GM21390 (cell line): ENCODE data around the gene CAVIN1.
A peak's percentile ranks its signal among the peaks of the same experiment; 100 is the strongest.
"Not testable (repeated sequence)": the region's sequence is repeated elsewhere in the genome, so short reads cannot be mapped to it uniquely, and the experiment has no call there.

Experiments
- ATAC-seq: cut with Tn5 transposase; IDR thresholded peaks from one replicate; pipeline ENCODE4 v1.9.1; 2021; ENCODE audit not compliant: unreplicated experiment

The CAVIN1 gene

GRCh38 chr17:42405963-42406495 lies 17.0 kb downstream of the CAVIN1 start:
- ATAC-seq = no peak

DNA sequence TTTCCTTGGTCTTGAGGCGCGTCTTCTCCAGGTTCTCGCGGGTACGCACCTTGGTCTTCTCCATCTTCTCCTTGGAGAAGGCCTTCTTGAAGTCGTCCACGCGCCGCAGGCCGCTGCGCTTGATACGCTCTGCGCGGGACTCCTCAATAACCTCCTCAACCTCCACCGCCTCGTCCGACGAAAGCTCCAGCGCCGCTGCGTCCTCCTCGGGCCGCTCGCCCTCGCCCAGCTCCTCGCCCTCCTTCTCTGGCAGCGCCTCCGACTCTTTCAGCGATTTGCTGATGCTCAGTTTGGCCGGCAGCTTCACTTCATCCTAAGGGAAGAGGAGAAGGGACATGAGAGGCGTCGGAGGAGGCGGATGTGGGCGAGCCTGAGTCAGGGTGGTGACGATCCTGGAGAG lies 18.0 kb downstream of the CAVIN1 start:
- no peak for ATAC-seq

DNA sequence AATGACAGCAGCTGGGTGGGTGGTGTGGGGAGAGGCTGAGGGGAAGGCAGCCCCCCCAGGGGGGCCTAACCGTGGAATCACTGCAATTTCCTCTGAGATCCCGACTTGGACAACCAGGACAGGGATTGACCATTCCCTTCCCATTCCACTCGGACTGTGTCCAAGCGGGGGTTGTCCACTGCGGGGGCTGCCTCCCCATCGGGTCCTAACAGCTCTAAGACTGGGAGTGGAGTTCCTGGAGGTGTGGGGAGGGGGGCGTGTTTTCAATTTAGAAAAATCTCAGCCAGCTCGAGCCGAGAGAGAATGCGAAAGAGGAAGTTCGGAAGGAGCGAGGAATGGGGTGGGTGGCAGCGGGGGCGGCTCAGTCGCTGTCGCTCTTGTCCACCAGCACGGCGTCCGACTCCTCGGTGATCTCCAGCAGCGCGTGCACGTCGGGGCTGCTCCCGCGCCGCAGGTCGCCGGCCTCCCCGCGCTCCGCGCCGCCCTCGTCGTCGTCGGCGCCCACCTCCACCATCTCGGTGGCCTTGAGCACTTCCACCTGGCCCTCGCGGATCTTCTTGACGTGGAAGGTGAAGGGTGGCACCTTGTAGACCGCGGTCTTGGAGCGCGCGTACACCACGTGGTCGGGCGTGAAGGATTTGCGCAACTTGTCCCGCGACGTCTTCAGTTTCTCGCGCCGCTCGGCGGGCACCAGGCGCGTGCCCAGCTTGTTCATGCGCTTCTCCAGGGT lies 18.6 kb downstream of the CAVIN1 start:
- no peak for ATAC-seq

GRCh38 chr17:42403150-42403549 lies 19.9 kb downstream of the CAVIN1 start:
- ATAC-seq = no peak

DNA sequence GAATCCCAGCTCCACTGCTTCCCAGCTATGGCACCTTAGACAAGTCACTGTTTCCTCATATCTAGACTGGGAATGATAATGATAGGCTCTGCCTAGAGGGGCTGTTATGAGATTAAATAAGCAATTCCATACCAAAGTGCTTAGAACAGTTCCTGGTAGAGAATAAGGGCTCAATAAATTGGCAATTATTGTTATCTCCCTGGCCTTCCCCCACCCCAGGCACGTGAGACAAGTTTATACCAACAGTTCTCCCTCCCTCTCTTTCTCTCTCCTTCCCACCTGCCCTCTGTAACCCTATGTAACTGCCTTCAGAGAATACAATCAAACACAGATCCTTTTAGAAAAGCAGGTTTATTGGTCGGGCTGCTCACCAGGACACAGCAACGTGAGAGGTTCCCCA lies 20.9 kb downstream of the CAVIN1 start:
- ATAC-seq = no peak

DNA sequence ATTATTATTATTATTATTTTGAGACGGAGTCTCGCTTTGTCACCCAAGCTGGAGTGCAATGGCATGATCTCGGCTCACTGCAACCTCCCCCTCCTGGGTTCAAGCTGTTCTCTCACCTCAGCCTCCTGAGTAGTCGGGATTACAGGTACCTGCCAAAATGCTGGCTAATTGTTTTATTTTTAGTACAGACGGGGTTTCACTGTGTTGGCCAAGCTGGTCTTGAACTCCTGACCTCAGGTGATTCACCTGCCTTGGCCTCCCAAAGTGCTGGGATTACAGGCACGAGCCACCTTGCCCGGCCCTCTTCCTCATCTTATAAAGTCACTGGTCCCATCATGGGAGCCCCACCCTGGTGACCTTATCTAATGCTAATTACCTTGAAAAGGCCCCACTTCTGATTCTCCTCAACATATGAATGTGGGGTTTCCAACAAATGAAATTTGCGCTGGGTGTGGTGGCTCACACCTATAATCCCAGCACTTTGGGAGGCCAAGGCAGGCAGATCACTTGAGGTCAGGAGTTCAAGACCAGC lies 22.1 kb downstream of the CAVIN1 start:
- ATAC-seq = not testable (repeated sequence)

GRCh38 chr17:42399948-42400843 lies 22.9 kb downstream of the CAVIN1 start:
- ATAC-seq = no peak

GRCh38 chr17:42399121-42399520 lies 23.9 kb downstream of the CAVIN1 start:
- no peak for ATAC-seq

DNA sequence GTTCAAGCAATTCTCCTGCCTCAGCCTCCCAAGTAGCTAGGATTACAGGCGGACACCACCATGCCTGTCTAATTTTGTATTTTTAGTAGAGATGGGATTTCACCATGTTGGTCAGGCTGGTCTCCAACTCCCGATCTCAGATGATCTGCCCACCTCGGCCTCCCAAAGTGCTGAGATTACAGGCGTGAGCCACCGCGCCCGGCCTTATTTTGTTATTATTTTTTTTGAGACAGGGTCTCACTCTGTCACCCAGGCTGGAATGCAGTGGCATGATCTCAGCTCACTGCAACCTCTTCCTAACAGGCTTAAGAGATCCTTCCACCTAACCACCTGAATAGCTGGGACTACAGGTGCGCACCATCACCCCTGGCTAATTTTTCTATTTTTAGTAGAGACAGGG lies 27.5 kb downstream of the CAVIN1 start:
- not testable (repeated sequence) for ATAC-seq

DNA sequence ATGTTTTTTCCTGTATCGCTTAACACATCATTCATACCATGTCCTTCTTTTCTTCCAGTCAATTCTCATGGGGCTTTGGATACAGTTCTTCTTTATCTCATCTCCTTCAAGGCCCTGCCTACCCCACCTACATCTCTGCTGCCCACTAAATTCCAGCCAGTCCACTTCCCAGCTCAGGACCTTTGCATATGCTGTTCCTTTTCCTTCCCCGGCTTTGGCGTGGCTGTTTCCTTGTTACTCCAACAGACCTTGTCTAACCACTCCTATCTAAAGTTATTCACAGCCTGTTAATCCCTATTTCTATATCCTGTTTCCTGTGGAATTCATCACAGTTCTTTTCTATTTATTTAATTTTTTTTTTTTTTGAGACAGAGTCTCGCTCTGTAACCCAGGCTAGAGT lies 28.2 kb downstream of the CAVIN1 start:
- no peak for ATAC-seq

DNA sequence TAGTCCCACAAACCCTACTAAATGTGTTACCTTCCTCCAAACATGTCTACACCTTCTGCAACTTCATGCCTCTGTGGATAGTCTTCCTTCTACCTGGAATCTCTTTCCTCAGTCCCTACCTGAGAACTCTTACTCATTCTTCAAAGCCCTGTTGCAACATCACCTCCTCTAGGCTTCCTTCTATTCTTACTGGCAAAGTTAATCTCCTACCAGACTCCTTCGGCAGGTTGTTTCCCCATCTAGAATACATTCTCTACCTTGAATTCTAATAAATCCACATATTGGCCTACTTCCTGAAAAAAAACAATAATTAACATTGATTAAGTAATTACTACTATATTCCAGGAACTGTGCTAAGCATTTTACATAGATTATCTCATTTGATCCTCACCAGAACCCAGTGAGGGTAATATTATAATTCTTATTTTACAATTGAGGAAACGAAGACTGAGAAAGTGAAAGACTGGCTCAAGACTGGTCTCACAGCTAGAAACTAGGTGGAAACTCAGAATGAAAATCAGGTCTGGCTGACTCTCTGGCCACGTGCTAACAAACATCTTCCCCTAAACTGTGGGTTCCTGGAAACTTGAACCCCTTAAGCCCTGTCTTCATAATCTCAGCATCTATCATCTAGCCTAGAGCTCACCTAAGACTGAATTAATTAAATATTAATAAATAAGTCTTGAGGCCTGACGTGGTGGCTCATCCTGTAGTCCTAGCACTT lies 30.2 kb downstream of the CAVIN1 start:
- ATAC-seq = no peak

GRCh38 chr17:42391439-42391838 lies 31.6 kb downstream of the CAVIN1 start:
- ATAC-seq = not testable (repeated sequence)

GRCh38 chr17:42389899-42390298 lies 33.2 kb downstream of the CAVIN1 start:
- ATAC-seq = no peak

DNA sequence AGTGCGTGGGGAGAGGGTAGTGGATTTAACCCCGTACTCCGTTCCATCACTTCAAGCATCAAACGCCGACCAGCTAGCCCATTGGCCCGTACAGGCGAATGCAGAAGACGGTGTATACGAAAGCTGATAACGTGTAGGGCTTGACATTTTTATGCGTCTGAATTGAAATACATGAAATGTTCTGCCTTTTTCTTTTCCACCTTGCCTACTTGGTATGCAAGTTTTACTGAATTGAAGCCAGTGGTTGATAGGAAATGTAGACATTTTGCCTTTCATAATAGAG lies 34.0 kb downstream of the CAVIN1 start:
- peak; percentile 12 for ATAC-seq

DNA sequence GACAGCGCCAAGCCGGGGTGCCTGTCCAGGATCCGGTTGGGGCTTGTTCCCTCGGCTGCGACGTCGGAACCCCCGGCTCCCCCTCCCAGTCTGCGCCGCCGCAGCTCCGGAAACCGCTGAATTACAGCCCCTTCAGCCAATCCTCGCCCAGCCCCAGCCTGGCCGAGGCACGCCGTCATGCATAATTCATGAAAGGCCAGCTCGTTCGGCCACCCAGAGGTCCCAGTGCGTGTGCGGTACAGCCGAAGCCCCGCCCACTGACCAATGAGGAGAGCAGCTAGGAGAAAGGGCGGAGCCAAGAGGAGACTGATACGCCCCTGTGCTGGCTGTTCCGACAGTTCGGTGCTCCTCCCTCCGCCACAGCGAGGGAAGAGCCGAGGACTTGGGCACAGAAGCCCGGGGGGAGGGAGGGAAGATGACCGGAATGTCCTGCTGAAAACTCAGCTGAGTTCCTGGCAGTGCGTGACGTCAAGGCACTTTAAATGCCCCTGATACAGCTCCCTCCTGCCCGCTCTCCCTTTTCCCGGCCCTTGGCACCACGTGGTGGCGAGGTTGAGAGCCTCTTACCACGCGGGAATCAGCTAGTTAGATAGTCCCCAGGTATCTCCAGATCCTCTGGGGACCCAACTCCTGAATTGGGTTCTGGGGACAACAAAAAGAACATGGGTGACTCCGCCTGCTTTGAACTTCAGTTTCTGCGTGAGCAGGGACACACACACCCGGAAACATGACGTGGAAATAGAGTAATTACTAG lies 34.5 kb downstream of the CAVIN1 start, which contains the start of gene STAT3:
STAT3 (minus strand) TSS at position 62 of the 754 bp plus-strand sequence. CDS start 39,926 bp downstream, outside the sequence.
- ATAC-seq = peak; percentile 84

DNA sequence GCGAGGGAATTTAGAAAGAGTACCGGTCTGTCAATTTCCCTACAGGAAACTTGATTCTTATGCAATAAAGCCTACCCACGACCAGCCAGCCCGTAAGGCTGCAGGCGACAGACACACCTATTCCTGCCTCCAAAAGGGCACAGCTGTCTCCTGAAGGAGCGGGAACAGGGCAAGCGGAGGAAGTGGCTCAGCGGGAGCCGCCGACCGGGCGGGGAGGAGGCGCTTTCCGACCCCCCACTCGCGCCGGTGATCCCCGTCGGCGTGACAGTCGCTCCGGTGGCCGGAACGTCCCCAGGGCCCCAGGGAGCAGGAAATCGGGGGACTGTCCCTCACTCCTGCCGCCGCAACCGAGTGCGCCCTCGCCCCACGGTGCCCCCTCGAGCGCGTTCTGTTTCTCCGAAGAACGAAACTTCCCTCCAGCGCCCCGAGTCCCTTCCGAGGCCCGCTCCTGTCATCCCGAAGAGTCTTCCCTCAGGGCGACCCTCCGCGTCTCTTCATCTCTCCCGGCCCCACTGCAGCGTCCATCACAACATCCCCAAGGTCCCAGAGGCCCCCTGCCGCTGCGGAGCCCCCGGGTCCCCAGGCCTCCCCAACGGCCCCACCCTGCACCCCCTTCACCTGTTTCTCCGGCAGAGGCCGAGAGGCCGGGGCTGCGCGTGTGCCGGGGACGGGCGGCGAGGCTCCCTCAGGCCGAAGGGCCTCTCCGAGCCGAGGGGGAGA lies 35.2 kb downstream of the CAVIN1 start:
- peak; percentile 4 for ATAC-seq

DNA sequence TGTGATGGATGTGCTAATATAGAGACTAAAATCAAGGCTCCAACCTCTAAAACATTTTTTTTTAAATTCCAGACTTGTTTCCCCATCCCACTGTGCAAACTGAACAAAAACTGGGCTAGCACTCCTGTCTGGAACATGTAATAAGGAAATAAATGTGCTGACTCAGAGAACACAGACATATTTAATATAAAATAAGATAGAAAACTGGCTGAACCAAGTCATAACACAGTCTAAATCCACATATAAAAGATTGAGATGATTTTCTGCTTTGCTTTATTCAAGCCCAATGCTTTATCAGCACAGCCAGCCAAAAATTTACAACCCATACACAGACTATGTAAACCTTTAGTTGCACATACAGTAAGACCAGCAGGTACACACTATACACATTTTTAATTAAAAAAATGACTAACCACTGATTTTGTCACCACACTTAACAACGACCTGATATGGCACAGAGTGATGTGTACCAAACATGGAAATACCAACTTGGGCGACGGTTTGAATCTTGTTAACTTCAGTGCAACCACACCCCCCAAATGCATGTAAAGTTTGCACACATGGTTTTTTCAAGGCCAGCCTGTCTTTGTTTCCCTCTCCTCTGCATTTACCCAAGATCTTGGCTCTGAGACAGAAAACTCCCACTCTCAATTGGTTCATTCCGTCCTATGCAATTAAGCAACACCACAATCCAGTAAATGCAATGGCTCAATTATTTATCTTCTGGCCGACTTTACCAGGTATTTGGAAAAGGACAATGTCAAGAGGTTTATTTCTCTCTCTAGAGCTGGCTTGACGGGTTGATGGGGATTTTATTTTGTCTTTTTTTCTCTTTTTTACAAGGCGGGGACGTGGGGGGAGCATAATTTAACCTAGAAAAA lies 36.0 kb downstream of the CAVIN1 start:
- no peak for ATAC-seq

DNA sequence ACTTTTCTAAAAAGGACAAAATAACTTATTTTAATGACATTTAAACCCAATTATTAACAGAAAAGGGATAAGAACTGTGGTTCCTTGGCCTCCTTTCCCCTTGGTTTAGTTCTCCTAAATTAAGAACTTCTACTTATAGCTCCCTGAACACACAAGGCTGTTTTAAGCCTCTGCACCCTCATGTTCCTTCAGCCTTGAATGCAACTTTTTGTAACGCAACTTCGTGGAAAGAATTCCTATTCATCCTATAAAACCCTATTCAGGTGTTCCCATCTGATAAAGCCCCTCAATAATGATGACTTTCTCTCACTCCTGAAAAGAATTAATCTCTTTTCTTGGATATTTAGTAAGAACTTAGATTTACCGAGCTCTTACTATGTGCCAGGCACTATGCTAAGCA lies 41.2 kb downstream of the CAVIN1 start:
- ATAC-seq = no peak

DNA sequence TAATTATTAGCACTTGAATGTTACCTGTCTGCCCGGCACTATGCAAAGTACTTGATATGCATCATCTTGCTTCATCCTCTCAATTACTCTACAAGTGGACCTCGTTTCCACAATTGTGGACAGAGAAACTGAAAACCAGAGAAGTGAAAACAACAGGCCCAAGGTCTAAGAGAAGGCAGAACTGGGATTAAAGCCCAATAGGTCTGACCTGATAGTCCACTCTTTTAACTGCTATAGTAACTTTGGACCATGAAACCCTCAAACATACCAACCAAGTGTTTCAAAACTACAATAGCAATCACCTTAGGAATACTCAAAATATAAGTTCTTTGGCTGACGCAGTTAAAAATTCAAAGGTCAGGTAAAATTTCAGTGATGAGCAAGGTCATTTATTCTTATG lies 42.1 kb downstream of the CAVIN1 start:
- no peak for ATAC-seq
